HepG2 (cell line): Measurements from ENCODE around the gene MYL4. TPM values are rescaled to one million over a fixed set of nuclear protein-coding genes. Genes with fewer than 3 reads are reported as not detected.

Experiments used
- KLF13 ChIP-seq: sonication (generic); formaldehyde crosslinking; IDR thresholded peaks from 2 replicates; pipeline ENCODE4 v1.4.0; 2020; ENCODE audit warnings: mild to moderate bottlenecking, missing genetic modification reagents
- MEIS2 ChIP-seq: sonication (generic); formaldehyde crosslinking; IDR thresholded peaks from 2 replicates; pipeline ENCODE4 v1.9.0; 2021; ENCODE audit warnings: mild to moderate bottlenecking, missing genetic modification reagents
- MYC ChIP-seq: sonication (generic); formaldehyde crosslinking; IDR thresholded peaks from 2 replicates; pipeline ENCODE4 v1.9.0; 2021; ENCODE audit warnings: missing genetic modification reagents, borderline replicate concordance
- MYNN ChIP-seq: sonication (generic); formaldehyde crosslinking; IDR thresholded peaks from 2 replicates; pipeline ENCODE4 v1.4.0; 2020; ENCODE audit warnings: mild to moderate bottlenecking, low read depth, missing genetic modification reagents
- NR2C2 ChIP-seq: sonication (generic); formaldehyde crosslinking; IDR thresholded peaks from 2 replicates; pipeline ENCODE4 v1.4.0; 2020; ENCODE audit warnings: missing genetic modification reagents, mild to moderate bottlenecking, moderate library complexity, borderline replicate concordance
- REXO4 ChIP-seq: sonication (generic); formaldehyde crosslinking; IDR thresholded peaks from 2 replicates; pipeline ENCODE4 v1.8.0; 2022; ENCODE audit warnings: missing genetic modification reagents, mild to moderate bottlenecking, borderline replicate concordance
- RXRA ChIP-seq: sonication (generic); formaldehyde crosslinking; IDR thresholded peaks from 2 replicates; pipeline ENCODE4 v1.5.1; 2020; ENCODE audit warnings: missing genetic modification reagents
- TBX3 ChIP-seq: fragments of 450-650 bp; IDR thresholded peaks from 2 replicates; pipeline ENCODE4 v1.6.1; 2017; ENCODE audit warnings: antibody characterized with exemption, mild to moderate bottlenecking, inconsistent platforms, borderline replicate concordance
- YY1 ChIP-seq: IDR thresholded peaks from 2 replicates; pipeline ENCODE4 v1.6.1; 2011; ENCODE audit warnings: low read length, low read depth, moderate library complexity, mild to moderate bottlenecking; ENCODE audit not compliant: insufficient read depth, insufficient replicate concordance
- ZNF205 ChIP-seq: IDR thresholded peaks from 2 replicates; pipeline ENCODE4 v1.6.1; 2018; ENCODE audit warnings: missing biosample characterization, missing genetic modification reagents
- ZNF292 ChIP-seq: sonication (generic); formaldehyde crosslinking; IDR thresholded peaks from 2 replicates; pipeline ENCODE4 v1.8.1; 2022; ENCODE audit warnings: mild to moderate bottlenecking, low read depth, missing genetic modification reagents, borderline replicate concordance
- ZNF44 ChIP-seq: sonication (generic); formaldehyde crosslinking; IDR thresholded peaks from 2 replicates; pipeline ENCODE4 v1.5.1; 2020; ENCODE audit warnings: mild to moderate bottlenecking, missing genetic modification reagents
- ZNF546 ChIP-seq: sonication (generic); formaldehyde crosslinking; conservative IDR thresholded peaks from 2 replicates; pipeline ENCODE4 v1.8.1; 2023; ENCODE audit warnings: mild to moderate bottlenecking, missing genetic modification reagents
- ZNF574 ChIP-seq: sonication (generic); formaldehyde crosslinking; IDR thresholded peaks from 2 replicates; pipeline ENCODE4 v1.4.0; 2020; ENCODE audit warnings: missing genetic modification reagents
- ZNF652 ChIP-seq: IDR thresholded peaks from 2 replicates; pipeline ENCODE4 v1.6.1; 2016; ENCODE audit warnings: low read depth, borderline replicate concordance
- ZNF781 ChIP-seq: sonication (generic); formaldehyde crosslinking; IDR thresholded peaks from 2 replicates; pipeline ENCODE4 v1.5.1; 2020; ENCODE audit warnings: borderline replicate concordance, mild to moderate bottlenecking, missing genetic modification reagents; ENCODE audit errors: not compliant biosample characterization
- ZNF883 ChIP-seq: sonication (generic); formaldehyde crosslinking; IDR thresholded peaks from 2 replicates; pipeline ENCODE4 v1.5.1; 2020; ENCODE audit warnings: mild to moderate bottlenecking, missing genetic modification reagents; ENCODE audit errors: not compliant biosample characterization
- ZXDC ChIP-seq: sonication (generic); formaldehyde crosslinking; IDR thresholded peaks from 2 replicates; pipeline ENCODE4 v1.5.0; 2020; ENCODE audit warnings: mild to moderate bottlenecking, missing genetic modification reagents
- polyA plus RNA-seq, 8 experiments: library from polyadenylated mRNA; depleted of rRNA in 3 of 8; stranded (reverse) in 7 of 8; unstranded in 1 of 8; fragments of >200 nt; fragmentation: Illumina TruSeq in 4 of 8; extraction: Trizol in 4 of 8; gene quantifications; 2 replicates each; pipeline versions ENCODE4 v1.2.1 to v1.2.3, GENCODE V29; 2011 to 2016; ENCODE audit warnings: low read depth in 4 of 8, missing spikeins in 1 of 8, mixed read lengths in 1 of 8; ENCODE audit not compliant: insufficient read depth in 1 of 8
- total RNA-seq, 5 experiments: library from RNA; depleted of rRNA; stranded (reverse); fragments of >200 nt; fragmentation: Illumina TruSeq; extraction: Trizol; gene quantifications; 2 replicates each; pipeline ENCODE4 v1.2.3, GENCODE V29; 2016; ENCODE audit warnings: low read depth in 1 of 5
- TF ChIP-seq, protein P1 (sequence below): sonication (generic); formaldehyde crosslinking; conservative IDR thresholded peaks from 2 replicates; pipeline ENCODE4 v1.4.0; 2020; ENCODE audit warnings: mild to moderate bottlenecking, missing genetic modification reagents, moderate library complexity

The MYL4 gene
- total and polyA plus RNA-seq, 2 of the 13 experiments (the other 11 are each of a cell fraction or from before 2014, with no cell fraction given) = not detected

DNA sequence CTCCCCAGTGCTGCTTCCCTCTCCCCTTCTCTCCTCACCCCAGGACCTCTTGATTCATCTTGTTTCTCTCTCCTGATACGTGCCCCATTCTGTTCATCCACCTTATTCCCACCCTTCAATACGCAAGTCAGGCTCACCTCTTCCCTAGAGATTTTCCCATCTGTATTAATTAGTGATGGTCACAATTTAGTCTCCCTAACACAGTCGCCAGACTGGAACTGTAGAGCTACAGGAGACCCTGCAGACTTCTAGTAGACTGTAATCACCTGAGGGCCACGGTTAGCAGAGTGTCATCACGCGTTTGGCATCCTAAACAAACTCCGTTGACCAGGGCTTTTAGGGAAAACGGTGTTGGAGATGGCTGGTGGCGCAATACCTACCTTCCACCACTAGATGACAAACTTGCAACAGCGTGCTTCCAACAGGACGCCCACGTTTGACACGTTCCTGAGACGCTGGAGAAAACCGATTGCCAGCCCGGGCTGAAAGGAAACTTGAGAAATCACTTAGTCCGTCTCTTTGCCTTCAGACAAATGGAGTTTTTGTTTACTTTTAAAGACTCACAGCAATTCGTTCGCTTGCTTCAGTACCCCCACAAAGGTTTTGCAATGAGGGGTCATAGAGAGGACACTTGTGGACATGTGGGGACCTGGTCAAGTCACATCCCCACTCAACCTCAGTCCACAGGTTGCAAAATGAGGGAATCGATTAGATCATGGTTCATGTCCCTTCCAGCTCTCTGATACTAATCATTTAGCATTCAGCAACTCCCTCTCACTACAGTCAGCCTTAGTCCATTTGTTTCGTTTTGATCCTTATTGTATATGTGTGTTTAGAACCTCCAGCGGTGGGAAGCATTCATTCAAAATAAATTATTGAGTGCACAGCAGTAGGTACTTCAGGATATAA, 20.6 kb downstream of the MYL4 start (continued):
- TF ChIP-seq, protein P1, sequence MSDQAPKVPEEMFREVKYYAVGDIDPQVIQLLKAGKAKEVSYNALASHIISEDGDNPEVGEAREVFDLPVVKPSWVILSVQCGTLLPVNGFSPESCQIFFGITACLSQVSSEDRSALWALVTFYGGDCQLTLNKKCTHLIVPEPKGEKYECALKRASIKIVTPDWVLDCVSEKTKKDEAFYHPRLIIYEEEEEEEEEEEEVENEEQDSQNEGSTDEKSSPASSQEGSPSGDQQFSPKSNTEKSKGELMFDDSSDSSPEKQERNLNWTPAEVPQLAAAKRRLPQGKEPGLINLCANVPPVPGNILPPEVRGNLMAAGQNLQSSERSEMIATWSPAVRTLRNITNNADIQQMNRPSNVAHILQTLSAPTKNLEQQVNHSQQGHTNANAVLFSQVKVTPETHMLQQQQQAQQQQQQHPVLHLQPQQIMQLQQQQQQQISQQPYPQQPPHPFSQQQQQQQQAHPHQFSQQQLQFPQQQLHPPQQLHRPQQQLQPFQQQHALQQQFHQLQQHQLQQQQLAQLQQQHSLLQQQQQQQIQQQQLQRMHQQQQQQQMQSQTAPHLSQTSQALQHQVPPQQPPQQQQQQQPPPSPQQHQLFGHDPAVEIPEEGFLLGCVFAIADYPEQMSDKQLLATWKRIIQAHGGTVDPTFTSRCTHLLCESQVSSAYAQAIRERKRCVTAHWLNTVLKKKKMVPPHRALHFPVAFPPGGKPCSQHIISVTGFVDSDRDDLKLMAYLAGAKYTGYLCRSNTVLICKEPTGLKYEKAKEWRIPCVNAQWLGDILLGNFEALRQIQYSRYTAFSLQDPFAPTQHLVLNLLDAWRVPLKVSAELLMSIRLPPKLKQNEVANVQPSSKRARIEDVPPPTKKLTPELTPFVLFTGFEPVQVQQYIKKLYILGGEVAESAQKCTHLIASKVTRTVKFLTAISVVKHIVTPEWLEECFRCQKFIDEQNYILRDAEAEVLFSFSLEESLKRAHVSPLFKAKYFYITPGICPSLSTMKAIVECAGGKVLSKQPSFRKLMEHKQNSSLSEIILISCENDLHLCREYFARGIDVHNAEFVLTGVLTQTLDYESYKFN (CRISPR knock-in tag) = peak; percentile 78
- TF ChIP-seq ZNF574 = peak; percentile 87
- peak; percentile 24 for TF ChIP-seq YY1
- peak; percentile 59; the same call in 1 of the 2 replicates for TF ChIP-seq ZNF205 (CRISPR knock-in tag)
- no peak for TF ChIP-seq KLF13 (CRISPR knock-in tag)
- TF ChIP-seq ZNF44 (CRISPR knock-in tag) = peak; percentile 91; the same call in 1 of the 2 replicates
- TF ChIP-seq ZNF292 = peak; percentile 15; the same call in 1 of the 2 replicates
- TF ChIP-seq ZXDC = no peak
- TF ChIP-seq ZNF652 (CRISPR knock-in tag) = no peak
- peak; percentile 52 for TF ChIP-seq ZNF883 (CRISPR knock-in tag)
- TF ChIP-seq RXRA (CRISPR knock-in tag) = peak; percentile 83; the same call in 1 of the 2 replicates
- TF ChIP-seq MEIS2 (CRISPR knock-in tag) = peak; percentile 38; the same call in 1 of the 2 replicates
- 0 out of 2 replicates have a peak, but pooled peaks have one; percentile 45 for TF ChIP-seq MYNN (CRISPR knock-in tag)
- no peak for TF ChIP-seq REXO4 (CRISPR knock-in tag)
- 0 out of 2 replicates have a peak, but pooled peaks have one; percentile 28 for TF ChIP-seq ZNF546 (CRISPR knock-in tag)
- TF ChIP-seq TBX3 = peak; percentile 11; the same call in 1 of the 2 replicates
- peak; percentile 74; the same call in 1 of the 2 replicates for TF ChIP-seq MYC (CRISPR knock-in tag)
- peak; percentile 29; the same call in 1 of the 2 replicates for TF ChIP-seq NR2C2 (CRISPR knock-in tag)
- TF ChIP-seq ZNF781 (CRISPR knock-in tag) = peak; percentile 50
